ENCODE results near the gene TACR1. TPM values are rescaled to one million over a fixed set of nuclear protein-coding genes. Genes with fewer than 3 reads are reported as not detected.
"Not testable (repeated sequence)": the region's sequence is repeated elsewhere in the genome, so short reads cannot be mapped to it uniquely, and the experiment has no call there.

TACR1 gene
- total and polyA plus RNA-seq, 3 experiments from 2014 or later = not detected

DNA sequence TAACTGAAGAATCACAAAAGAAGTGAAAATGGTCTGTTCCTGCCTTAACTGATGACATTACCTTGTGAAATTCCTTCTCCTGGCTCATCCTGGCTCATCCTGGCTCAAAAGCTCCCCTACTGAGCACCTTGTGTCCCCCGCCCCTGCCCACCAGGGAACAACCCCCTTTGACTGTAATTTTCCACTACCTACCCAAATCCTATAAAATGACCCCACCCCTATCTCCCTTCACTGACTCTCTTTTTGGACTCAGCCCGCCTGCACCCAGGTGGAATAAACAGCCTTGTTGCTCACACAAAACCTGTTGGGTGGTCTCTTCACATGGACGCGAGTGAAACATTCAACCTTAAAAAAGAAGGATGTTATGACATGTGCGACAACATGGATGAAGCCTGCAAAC is 142.2 kb downstream of the TACR1 start:
- H3K27me3 ChIP-seq (ENCODE audit: insufficient read depth, low read length, poor library complexity, severe bottlenecking); POLR2A ChIA-PET; H3K4me1 ChIP-seq (ENCODE audit: insufficient read depth, low read length); H3K27me3 Mint-ChIP-seq; H3K36me3 Mint-ChIP-seq; CTCF ChIA-PET; H3K4me1 Mint-ChIP-seq; H3K36me3 ChIP-seq (ENCODE audit: insufficient read depth, low read length); H3K27ac ChIP-seq (ENCODE audit: low read depth, low read length); H3K9me3 ChIP-seq (ENCODE audit: low read length); H3K4me3 Mint-ChIP-seq; H3K4me3 ChIP-seq (ENCODE audit: low read length); DNase-seq; H3K9me3 Mint-ChIP-seq; H3K27ac Mint-ChIP-seq: not testable (repeated sequence)

DNA sequence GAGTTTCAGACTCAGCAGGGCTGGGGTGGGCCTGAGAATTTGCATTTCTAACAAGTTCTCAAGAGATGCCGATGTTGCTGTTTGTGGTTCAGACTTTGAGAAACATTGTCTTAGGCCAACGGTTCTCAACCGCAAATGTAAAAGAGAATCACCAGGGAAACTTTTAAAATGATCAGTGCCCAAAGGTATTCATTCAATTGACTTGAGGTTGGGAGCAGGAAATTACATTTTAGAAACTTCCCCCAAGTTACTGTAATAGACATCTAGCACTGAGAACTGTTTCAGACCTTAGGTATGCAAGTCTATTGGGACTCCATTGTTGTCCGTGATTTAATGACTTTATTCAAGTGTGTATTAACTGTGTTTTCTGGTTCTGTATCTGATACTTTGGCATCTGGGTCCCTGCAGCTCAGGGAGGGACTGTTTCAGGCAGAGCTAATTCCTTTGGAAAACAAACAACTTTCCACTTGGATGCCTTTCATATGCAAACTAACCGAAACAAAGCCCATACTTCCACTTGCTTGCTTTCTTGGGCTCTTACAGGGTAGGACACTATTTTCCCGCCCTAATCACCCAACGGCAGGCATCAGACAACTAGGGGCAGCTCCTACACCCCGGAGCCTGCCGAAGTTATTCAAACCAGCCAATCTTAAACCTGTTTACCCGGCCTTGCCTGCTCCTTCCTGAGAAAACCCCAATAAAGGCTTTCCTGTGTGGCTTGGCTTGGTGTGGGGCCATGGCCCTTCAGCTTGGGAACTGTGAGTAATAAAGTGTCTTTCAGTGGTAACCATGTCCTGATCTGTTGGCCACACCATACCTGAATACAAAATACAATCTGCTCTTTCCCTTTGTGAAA is 143.3 kb downstream of the TACR1 start:
- no peaks in the 10 kb centered on the region for H3K9me3 Mint-ChIP-seq
- H3K27me3 ChIP-seq (ENCODE audit: insufficient read depth, low read length, poor library complexity, severe bottlenecking) = no peaks in the 10 kb centered on the region
- no peaks in the 10 kb centered on the region for H3K36me3 Mint-ChIP-seq
- H3K27ac ChIP-seq (ENCODE audit: low read depth, low read length) = no peak overlapping the region
- no peak for DNase-seq
- H3K4me3 ChIP-seq (ENCODE audit: low read length) = no peak overlapping the region
- ChIA-PET POLR2A (no interaction called here), CTCF (no interaction called here)
- no peaks in the 10 kb centered on the region for H3K4me1 Mint-ChIP-seq
- peak overlapping the region in 1 of 8 donors; percentile 31 for H3K27ac Mint-ChIP-seq
- no peaks in the 10 kb centered on the region for H3K36me3 ChIP-seq (ENCODE audit: insufficient read depth, low read length)
- no peak overlapping the region for H3K4me3 Mint-ChIP-seq
- H3K27me3 Mint-ChIP-seq = no peaks in the 10 kb centered on the region
- no peaks in the 10 kb centered on the region for H3K9me3 ChIP-seq (ENCODE audit: low read length)
- no peaks in the 10 kb centered on the region for H3K4me1 ChIP-seq (ENCODE audit: insufficient read depth, low read length)

DNA sequence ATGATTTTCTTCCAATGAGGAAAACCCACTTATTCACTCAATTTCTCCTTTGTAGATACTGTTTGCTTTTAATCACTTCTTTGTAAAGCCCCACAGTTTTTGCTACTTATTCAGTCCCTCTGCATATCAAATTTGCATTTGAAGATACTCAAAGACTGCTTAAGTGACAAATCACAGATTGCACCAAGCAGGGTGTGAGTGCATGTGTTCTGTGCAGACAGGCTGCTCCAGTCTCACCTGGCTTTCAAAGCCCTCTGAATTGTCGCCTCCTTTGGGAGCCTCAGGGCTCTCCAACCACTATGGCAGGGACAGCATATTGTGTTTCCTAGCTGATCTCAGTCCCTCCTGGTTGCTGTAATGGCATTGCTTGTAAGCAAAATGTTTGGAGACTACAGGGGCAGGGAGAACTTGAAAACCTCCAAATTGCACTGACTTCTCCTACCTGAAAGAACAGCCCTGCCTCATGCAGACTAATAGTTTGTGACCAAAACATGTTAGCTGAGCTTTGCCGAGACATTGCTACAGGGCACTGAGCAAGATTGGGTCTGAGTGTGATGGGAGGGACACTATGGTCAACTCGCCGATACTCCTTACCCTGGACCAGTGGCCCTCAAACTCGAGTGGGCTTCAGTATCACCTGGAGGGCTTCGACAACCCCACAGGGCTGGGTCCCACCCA is 144.0 kb downstream of the TACR1 start:
- H3K4me1 ChIP-seq (ENCODE audit: insufficient read depth, low read length) = no peaks in the 10 kb centered on the region
- no peaks in the 10 kb centered on the region for H3K36me3 ChIP-seq (ENCODE audit: insufficient read depth, low read length)
- CTCF ChIA-PET = no interaction called here
- H3K27ac ChIP-seq (ENCODE audit: low read depth, low read length) = no peak overlapping the region
- H3K4me1 Mint-ChIP-seq = no peaks in the 10 kb centered on the region
- no peak overlapping the region for H3K4me3 Mint-ChIP-seq
- POLR2A ChIA-PET = no interaction called here
- H3K27me3 Mint-ChIP-seq = no peaks in the 10 kb centered on the region
- H3K9me3 Mint-ChIP-seq = no peaks in the 10 kb centered on the region
- DNase-seq = no peak
- no peak overlapping the region for H3K4me3 ChIP-seq (ENCODE audit: low read length)
- H3K27ac Mint-ChIP-seq = no peak overlapping the region
- H3K9me3 ChIP-seq (ENCODE audit: low read length) = no peaks in the 10 kb centered on the region
- H3K36me3 Mint-ChIP-seq = no peaks in the 10 kb centered on the region
- H3K27me3 ChIP-seq (ENCODE audit: insufficient read depth, low read length, poor library complexity, severe bottlenecking) = no peaks in the 10 kb centered on the region

DNA sequence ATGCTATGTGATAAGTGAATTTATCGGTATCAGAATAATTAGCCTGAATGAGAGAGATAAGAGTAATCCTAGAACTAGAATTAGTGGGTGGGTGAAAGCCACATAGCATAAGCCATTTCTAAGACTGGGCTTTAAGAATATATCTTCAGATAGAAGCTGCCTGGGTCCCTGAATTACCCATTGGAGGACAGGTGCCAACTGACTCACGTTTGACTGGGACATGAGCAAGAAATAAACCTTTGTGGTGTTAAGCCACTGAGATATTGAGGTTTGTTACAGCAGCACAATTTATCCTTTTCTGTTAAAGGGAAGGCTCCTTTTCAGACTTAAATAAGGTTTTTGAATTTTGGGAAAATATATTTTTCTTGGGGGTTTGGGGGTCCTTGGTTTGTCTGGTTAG is 145.0 kb downstream of the TACR1 start:
- H3K27ac ChIP-seq (ENCODE audit: low read depth, low read length) = no peak overlapping the region
- CTCF ChIA-PET = interaction anchor here (2.4 kb wide), 1 partner anchor 10 kb away, joined by 6 read pairs; no protein-coding TSS in a partner anchor
- no peaks in the 10 kb centered on the region for H3K36me3 ChIP-seq (ENCODE audit: insufficient read depth, low read length)
- H3K27me3 Mint-ChIP-seq = no peaks in the 10 kb centered on the region
- H3K9me3 Mint-ChIP-seq = no peaks in the 10 kb centered on the region
- POLR2A ChIA-PET = no interaction called here
- H3K27me3 ChIP-seq (ENCODE audit: insufficient read depth, low read length, poor library complexity, severe bottlenecking) = no peaks in the 10 kb centered on the region
- no peak overlapping the region for H3K27ac Mint-ChIP-seq
- no peaks in the 10 kb centered on the region for H3K9me3 ChIP-seq (ENCODE audit: low read length)
- H3K4me3 ChIP-seq (ENCODE audit: low read length) = no peak overlapping the region
- H3K4me1 ChIP-seq (ENCODE audit: insufficient read depth, low read length) = no peaks in the 10 kb centered on the region
- no peak overlapping the region for H3K4me3 Mint-ChIP-seq
- H3K4me1 Mint-ChIP-seq = no peaks in the 10 kb centered on the region
- no peak for DNase-seq
- H3K36me3 Mint-ChIP-seq = no peaks in the 10 kb centered on the region

DNA sequence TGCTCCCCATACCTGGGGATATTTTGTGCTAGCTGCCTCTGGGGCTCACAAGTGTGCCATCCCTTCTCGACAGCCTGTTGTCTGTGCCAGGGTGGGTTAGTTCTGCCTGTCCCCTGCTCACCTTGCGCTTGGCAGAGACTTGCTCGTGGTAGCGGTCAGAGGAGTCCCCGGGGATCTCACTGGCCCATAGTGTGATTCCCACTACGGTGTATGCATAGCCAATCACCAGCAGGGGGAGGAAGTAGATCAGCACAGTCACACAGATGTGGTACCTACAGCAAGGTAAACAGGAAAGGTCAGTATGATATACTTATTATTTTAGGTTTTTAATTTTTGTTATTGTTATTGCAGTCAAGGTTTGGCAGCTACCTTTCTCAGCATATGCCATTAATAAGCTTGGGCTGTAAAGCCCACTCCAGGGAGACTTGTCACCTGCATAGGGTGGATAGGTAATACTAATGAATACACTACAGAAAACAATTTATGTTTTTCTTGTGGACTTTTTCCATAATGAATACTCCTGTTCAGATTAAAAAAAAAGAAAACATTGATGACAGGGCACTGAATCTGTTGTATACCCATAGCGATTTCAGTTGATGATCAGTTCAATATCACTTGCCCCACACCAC is 145.7 kb downstream of the TACR1 start:
- Mint-ChIP-seq H3K4me1 (no peaks in the 10 kb centered on the region), H3K36me3 (no peaks in the 10 kb centered on the region), H3K4me3 (no peak overlapping the region), H3K27me3 (no peaks in the 10 kb centered on the region), H3K9me3 (no peaks in the 10 kb centered on the region), H3K27ac (no peak overlapping the region)
- Histone ChIP-seq H3K36me3 (ENCODE audit: insufficient read depth, low read length) (no peaks in the 10 kb centered on the region), H3K9me3 (ENCODE audit: low read length) (no peaks in the 10 kb centered on the region), H3K27ac (ENCODE audit: low read depth, low read length) (no peak overlapping the region), H3K4me1 (ENCODE audit: insufficient read depth, low read length) (no peaks in the 10 kb centered on the region), H3K27me3 (ENCODE audit: insufficient read depth, low read length, poor library complexity, severe bottlenecking) (no peaks in the 10 kb centered on the region), H3K4me3 (ENCODE audit: low read length) (no peak overlapping the region)
- ChIA-PET CTCF (interaction anchor here (2.4 kb wide), 1 partner anchor 11 kb away, joined by 6 read pairs; no protein-coding TSS in a partner anchor), POLR2A (no interaction called here)
- DNase-seq = no peak

DNA sequence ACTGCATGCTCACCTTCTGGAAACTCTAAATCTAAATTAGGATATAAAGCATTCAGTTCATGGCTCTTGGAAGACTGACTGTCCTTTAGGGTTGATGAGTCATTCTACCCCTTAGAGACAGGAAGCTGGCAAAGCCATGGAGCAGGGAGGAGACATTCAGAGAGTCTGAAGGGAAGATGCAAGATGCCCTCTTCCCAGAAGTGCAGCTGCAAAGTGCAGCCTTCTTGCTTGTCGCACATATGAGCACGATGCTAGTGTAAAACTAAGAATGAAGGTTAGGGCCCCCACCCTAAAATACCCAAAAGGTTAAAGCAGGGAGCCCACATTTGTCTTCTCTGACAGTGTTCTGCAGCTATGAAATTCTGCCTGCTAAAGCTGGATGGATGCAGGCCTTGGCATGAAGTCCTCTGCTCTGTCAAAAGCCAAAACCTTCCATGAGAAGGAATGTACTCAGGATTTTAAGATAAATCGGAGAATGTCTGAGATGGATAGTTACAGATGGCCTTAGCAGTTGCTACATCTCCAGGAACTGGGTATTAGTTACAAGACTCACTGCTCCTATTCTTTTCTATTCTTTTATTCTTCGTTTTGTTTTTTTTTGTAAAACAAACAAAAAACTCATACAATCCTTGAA is 151.2 kb downstream of the TACR1 start:
- Histone ChIP-seq H3K36me3 (ENCODE audit: insufficient read depth, low read length) (no peaks in the 10 kb centered on the region), H3K4me1 (ENCODE audit: insufficient read depth, low read length) (no peaks in the 10 kb centered on the region), H3K9me3 (ENCODE audit: low read length) (no peaks in the 10 kb centered on the region), H3K27me3 (ENCODE audit: insufficient read depth, low read length, poor library complexity, severe bottlenecking) (no peaks in the 10 kb centered on the region), H3K27ac (ENCODE audit: low read depth, low read length) (no peak overlapping the region), H3K4me3 (ENCODE audit: low read length) (no peak overlapping the region)
- Mint-ChIP-seq H3K4me3 (no peak overlapping the region), H3K27me3 (no peaks in the 10 kb centered on the region), H3K4me1 (no peaks in the 10 kb centered on the region), H3K36me3 (peaks cover 0 to 2% (median 0%) of the 10 kb centered on the region in 3 donors), H3K27ac (no peak overlapping the region), H3K9me3 (no peaks in the 10 kb centered on the region)
- DNase-seq = no peak
- CTCF ChIA-PET = no interaction called here
- POLR2A ChIA-PET = no interaction called here

DNA sequence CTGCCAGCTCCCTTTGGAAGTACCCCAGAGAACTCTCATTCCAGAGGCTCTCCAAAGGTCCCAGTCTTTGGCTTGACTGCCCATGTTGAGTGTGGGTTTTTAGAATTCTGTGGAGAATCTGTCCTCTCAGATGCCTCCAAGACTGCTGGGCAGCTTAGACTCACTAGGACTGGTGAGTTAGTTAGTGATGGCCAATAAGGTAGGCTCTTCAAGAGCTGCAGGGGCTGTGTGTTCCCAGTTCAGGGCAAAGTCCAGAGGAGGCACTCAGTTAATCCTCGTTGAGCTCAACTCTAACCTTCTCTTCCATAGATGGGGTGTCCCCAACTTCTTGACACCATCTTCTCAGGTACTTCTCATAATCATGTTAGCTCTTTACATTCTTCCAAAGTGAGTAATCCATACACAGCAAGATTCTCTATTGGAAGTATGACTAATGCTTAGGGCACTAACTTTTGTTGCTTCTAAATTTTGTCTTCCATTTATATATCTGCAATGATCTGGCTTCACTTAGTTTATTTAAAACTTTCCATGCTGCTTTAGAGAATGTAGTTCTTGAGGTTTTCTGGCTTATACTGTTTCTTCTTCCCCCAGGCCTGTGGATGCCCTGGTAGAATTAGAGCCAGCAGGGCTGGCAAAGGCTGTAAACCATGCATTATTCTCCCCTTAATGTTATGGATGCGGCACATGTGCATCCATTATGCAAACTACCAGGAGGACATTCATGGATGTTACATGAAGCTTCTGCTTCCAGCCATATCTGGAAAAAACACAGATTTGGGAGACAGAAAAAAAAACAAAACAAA is 151.9 kb downstream of the TACR1 start:
- POLR2A ChIA-PET = no interaction called here
- Mint-ChIP-seq H3K27me3 (no peaks in the 10 kb centered on the region), H3K36me3 (peaks cover 0 to 2% (median 0%) of the 10 kb centered on the region in 3 donors), H3K4me3 (no peak overlapping the region), H3K27ac (no peak overlapping the region), H3K4me1 (no peaks in the 10 kb centered on the region), H3K9me3 (no peaks in the 10 kb centered on the region)
- Histone ChIP-seq H3K9me3 (ENCODE audit: low read length) (no peaks in the 10 kb centered on the region), H3K27ac (ENCODE audit: low read depth, low read length) (no peak overlapping the region), H3K27me3 (ENCODE audit: insufficient read depth, low read length, poor library complexity, severe bottlenecking) (no peaks in the 10 kb centered on the region), H3K36me3 (ENCODE audit: insufficient read depth, low read length) (no peaks in the 10 kb centered on the region), H3K4me3 (ENCODE audit: low read length) (no peak overlapping the region), H3K4me1 (ENCODE audit: insufficient read depth, low read length) (no peaks in the 10 kb centered on the region)
- no peak for DNase-seq
- CTCF ChIA-PET = no interaction called here

Data from CD8-positive, alpha-beta memory T cell (primary cell).